Choroid plexus epithelial cell (primary cell): Measurements from ENCODE around the gene SOX6.

Source experiments
- DNase-seq: peaks from one replicate; pipeline ENCODE4 v3.0.0-alpha.2; 2010; ENCODE audit warnings: low read depth
- H3K4me3 ChIP-seq: 2 replicates; pipeline ENCODE4 v1.5.1; 2011; ENCODE audit warnings: low read depth, mild to moderate bottlenecking, control low read depth, low read length, moderate library complexity
- TF ChIP-seq, protein P1 (sequence below): conservative IDR thresholded peaks from 2 replicates; pipeline ENCODE4 v1.5.1; 2011; ENCODE audit warnings: low read depth, mild to moderate bottlenecking, control low read depth, inconsistent platforms, low read length, moderate library complexity

The SOX6 gene

DNA sequence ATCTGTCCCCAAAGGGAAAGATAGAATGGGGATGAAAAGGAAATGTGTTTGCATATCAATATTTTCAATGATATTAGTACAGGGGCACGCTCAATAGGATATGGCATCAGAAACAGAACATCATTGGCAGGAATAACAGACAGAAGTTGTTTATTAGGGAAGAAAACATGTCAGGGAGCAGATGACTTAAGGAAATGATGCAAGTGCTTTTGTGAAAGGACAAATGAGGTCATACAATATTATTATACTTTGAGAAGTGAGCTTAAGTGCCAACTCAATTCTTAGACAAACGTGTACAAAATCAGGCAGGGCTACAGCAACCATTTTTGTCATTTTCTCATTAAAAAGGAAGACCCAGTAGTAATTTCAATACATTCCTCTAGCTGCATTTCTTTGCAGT lies 388.4 kb downstream of the SOX6 start:
- TF ChIP-seq, protein P1, sequence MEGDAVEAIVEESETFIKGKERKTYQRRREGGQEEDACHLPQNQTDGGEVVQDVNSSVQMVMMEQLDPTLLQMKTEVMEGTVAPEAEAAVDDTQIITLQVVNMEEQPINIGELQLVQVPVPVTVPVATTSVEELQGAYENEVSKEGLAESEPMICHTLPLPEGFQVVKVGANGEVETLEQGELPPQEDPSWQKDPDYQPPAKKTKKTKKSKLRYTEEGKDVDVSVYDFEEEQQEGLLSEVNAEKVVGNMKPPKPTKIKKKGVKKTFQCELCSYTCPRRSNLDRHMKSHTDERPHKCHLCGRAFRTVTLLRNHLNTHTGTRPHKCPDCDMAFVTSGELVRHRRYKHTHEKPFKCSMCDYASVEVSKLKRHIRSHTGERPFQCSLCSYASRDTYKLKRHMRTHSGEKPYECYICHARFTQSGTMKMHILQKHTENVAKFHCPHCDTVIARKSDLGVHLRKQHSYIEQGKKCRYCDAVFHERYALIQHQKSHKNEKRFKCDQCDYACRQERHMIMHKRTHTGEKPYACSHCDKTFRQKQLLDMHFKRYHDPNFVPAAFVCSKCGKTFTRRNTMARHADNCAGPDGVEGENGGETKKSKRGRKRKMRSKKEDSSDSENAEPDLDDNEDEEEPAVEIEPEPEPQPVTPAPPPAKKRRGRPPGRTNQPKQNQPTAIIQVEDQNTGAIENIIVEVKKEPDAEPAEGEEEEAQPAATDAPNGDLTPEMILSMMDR, result no peak
- DNase-seq, result peak; percentile 86
- no peak overlapping the region for H3K4me3 ChIP-seq

DNA sequence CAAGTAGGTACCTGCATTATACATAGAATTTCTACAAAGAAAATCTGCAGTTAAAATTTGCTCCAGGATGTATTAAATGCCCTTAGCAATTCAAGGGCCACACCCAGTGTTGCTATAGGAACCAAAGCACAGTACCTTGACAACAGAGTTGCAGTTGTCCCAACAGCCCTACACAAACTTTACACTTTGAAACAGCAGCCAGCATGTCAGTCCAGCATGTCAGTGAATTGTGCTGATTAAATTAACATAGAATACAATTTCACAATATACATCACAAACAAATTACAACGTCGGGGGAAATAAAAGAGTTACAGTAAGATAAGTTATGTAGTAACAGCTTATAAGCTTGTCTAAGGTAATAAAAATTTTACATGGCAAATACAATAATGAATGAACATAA lies 389.2 kb downstream of the SOX6 start:
- TF ChIP-seq, protein P1, result no peak
- DNase-seq, result peak; percentile 32
- no peak overlapping the region for H3K4me3 ChIP-seq

DNA sequence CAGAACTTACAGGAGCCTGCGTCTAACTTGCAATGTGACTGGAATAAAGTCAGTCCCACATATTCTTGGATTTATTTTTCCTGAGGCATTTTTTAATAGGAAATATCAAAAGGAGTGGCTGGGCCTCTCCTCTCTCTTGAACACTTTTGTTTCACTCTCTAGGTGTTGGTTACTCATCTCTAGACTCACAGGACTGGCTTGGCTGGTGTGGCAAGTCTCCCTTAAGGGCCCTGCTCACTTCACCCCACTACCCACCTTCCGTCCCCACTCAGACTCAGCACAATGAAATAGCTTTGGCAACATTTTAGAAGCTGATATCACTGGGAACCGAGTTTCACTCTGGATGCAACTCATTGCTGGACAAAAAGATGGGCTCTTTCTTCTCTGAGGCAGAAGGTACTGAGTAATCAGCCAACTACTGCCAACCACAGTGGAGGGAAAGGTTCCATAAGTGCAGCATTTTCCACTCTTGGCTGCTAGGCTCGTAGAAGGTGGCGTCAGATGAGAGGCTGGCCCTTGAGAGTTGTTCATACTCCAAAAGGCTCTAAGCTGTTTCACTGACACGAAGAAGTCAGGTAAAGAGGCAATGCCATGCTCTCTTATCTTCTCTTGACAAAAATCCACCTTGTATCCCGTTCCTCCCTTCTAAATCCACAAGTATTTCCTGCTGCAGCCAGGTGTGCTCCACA lies 390.6 kb downstream of the SOX6 start:
- TF ChIP-seq, protein P1, result no peak
- no peak overlapping the region for H3K4me3 ChIP-seq
- DNase-seq, result no peak

DNA sequence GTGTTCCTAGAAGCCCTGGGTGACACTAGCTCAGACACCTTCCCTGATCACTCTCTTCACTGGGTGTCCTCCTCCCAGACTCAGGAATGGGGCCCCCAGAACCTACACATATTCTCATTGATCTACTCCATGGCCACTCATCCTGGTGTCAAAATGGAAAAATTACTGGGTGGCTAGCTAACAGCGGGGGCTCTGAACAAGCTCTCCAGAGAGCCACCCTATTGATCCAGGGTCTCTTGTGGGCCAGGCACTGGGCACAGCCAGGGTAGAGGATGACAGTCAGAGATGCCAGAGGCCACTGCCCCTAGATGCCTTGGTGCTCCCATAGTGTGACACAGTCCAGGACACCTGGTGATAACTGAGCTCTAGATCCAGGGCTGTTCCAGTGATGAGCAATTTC lies 393.1 kb downstream of the SOX6 start:
- no peak overlapping the region for H3K4me3 ChIP-seq
- no peak for DNase-seq
- TF ChIP-seq, protein P1, result no peak

DNA sequence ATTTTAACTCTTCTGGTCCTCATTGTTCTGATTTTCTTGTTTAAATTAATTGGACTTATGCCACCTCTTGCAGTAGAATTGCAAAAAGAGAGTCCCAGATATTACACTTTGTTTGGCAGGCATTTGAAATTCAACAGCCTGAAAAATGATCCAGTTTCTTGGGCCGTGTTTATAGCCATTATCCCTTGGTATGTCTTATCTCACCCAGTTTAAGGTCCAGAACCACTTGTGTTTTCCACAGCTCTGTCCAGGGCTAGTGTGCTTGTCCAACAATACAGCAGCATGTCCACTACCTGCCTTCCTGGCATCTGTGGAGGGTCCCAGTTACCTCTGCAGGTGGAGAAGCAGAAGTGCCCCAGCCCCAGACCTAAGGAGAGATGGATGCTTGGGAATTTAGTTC lies 397.4 kb downstream of the SOX6 start:
- H3K4me3 ChIP-seq, result no peak overlapping the region
- TF ChIP-seq, protein P1, result no peak
- DNase-seq, result no peak

DNA sequence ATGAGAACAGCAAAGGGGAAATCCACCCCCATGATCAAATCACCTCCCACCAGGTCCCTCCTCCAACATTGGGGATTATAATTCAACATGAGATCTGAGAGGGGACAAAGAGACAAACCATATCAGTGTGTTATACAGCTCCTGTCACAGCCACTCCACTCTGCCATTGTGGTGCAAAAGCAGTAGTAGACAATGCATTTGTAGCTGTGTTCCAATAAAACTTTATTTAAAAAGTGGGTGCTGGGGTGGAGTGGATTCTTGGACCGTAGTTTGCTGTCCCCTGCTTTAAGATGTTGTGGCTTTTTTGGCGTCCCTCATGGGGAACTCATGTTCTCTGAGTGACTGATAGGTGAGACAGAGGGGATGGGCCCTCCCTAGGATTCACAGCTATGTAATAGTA lies 399.1 kb downstream of the SOX6 start:
- TF ChIP-seq, protein P1, result no peak
- H3K4me3 ChIP-seq, result no peak overlapping the region
- no peak for DNase-seq

DNA sequence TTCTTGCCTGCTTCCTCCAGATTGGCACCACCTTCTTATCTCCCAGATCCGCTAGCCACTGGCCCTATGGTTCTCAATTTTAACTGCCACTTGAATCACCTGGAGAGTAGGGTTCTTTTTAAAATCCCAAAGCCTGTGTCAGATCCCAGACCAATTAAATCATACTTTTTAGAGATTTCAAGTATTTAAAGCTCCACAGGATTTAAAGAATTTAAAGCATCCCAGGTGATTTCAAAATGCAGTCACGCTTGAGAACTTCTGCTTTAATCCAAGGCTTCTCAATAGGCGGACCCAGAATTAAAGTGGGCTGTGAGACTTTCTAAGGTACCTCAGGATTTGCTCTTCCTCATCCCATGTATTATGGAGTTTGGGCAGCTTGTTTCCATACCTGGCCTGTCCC lies 400.0 kb downstream of the SOX6 start:
- DNase-seq, result no peak
- TF ChIP-seq, protein P1, result no peak
- H3K4me3 ChIP-seq, result no peak overlapping the region
